Measurements from ENCODE around the gene SEC14L5.
A peak's percentile ranks its signal among the peaks of the same experiment; 100 is the strongest.

The SEC14L5 gene

GRCh38 chr16:4976611-4977145 lies 18.5 kb downstream of the SEC14L5 start:
- no peaks in the 10 kb centered on the region for H3K9me2 ChIP-seq (replicated peaks; ENCODE audit: control insufficient read depth, low read length)
- H3F3A ChIP-seq (ENCODE audit: control insufficient read depth, insufficient read depth), result no peaks in the 10 kb centered on the region
- H3K27ac ChIP-seq (ENCODE audit: low read depth, low read length), result no peak overlapping the region
- no peaks in the 10 kb centered on the region for H3K36me3 ChIP-seq (ENCODE audit: control insufficient read depth, low read length)
- 0 out of 2 replicates have a peak, but pooled peaks cover 4% of the 10 kb centered on the region for H3K27me3 ChIP-seq (ENCODE audit: control insufficient read depth, low read length)
- H3K9me3 ChIP-seq (ENCODE audit: control insufficient read depth, insufficient read depth, low read length), result no peaks in the 10 kb centered on the region
- peaks cover 17% of the 10 kb centered on the region for H3K4me1 ChIP-seq (ENCODE audit: control insufficient read depth, low read length)
- no peak for TF ChIP-seq EZH2phosphoT487 (IDR thresholded peaks at IDR 0.05; ENCODE audit: borderline replicate concordance, low read length)
- TF ChIP-seq, protein P1, sequence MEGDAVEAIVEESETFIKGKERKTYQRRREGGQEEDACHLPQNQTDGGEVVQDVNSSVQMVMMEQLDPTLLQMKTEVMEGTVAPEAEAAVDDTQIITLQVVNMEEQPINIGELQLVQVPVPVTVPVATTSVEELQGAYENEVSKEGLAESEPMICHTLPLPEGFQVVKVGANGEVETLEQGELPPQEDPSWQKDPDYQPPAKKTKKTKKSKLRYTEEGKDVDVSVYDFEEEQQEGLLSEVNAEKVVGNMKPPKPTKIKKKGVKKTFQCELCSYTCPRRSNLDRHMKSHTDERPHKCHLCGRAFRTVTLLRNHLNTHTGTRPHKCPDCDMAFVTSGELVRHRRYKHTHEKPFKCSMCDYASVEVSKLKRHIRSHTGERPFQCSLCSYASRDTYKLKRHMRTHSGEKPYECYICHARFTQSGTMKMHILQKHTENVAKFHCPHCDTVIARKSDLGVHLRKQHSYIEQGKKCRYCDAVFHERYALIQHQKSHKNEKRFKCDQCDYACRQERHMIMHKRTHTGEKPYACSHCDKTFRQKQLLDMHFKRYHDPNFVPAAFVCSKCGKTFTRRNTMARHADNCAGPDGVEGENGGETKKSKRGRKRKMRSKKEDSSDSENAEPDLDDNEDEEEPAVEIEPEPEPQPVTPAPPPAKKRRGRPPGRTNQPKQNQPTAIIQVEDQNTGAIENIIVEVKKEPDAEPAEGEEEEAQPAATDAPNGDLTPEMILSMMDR (IDR thresholded peaks at IDR 0.05; ENCODE audit: low read depth, low read length, poor library complexity, severe bottlenecking), result no peak
- H3K4me3 ChIP-seq (ENCODE audit: low read length), result no peak overlapping the region
- no peaks in the 10 kb centered on the region for H3K79me2 ChIP-seq (ENCODE audit: control insufficient read depth, low read length)
- 0 out of 2 replicates have a peak overlapping the region, but pooled peaks have one; percentile 27 for H3K4me2 ChIP-seq (ENCODE audit: low read length)
- no peaks in the 10 kb centered on the region for H4K20me1 ChIP-seq (ENCODE audit: control insufficient read depth, insufficient read depth, low read depth, low read length)

- Histone ChIP-seq H4K20me1 (ENCODE audit: control insufficient read depth, insufficient read depth, low read depth, low read length) (no peaks in the 10 kb centered on the region), H3K4me2 (ENCODE audit: low read length) (no peak overlapping the region), H3K4me1 (ENCODE audit: control insufficient read depth, low read length) (peaks cover 17% of the 10 kb centered on the region), H3K79me2 (ENCODE audit: control insufficient read depth, low read length) (no peaks in the 10 kb centered on the region), H3K27ac (ENCODE audit: low read depth, low read length) (no peak overlapping the region), H3F3A (ENCODE audit: control insufficient read depth, insufficient read depth) (no peaks in the 10 kb centered on the region), H3K27me3 (ENCODE audit: control insufficient read depth, low read length) (0 out of 2 replicates have a peak, but pooled peaks cover 4% of the 10 kb centered on the region), H3K4me3 (ENCODE audit: low read length) (no peak overlapping the region), H3K9me3 (ENCODE audit: control insufficient read depth, insufficient read depth, low read length) (no peaks in the 10 kb centered on the region), H3K9me2 (replicated peaks; ENCODE audit: control insufficient read depth, low read length) (no peaks in the 10 kb centered on the region), H3K36me3 (ENCODE audit: control insufficient read depth, low read length) (no peaks in the 10 kb centered on the region)
- TF ChIP-seq EZH2phosphoT487 (IDR thresholded peaks at IDR 0.05; ENCODE audit: borderline replicate concordance, low read length), result no peak
- TF ChIP-seq, protein P1 (IDR thresholded peaks at IDR 0.05; ENCODE audit: low read depth, low read length, poor library complexity, severe bottlenecking), result no peak
These were observed 21.0 kb downstream of the SEC14L5 start for GRCh38 chr16:4979164-4979563.

DNA sequence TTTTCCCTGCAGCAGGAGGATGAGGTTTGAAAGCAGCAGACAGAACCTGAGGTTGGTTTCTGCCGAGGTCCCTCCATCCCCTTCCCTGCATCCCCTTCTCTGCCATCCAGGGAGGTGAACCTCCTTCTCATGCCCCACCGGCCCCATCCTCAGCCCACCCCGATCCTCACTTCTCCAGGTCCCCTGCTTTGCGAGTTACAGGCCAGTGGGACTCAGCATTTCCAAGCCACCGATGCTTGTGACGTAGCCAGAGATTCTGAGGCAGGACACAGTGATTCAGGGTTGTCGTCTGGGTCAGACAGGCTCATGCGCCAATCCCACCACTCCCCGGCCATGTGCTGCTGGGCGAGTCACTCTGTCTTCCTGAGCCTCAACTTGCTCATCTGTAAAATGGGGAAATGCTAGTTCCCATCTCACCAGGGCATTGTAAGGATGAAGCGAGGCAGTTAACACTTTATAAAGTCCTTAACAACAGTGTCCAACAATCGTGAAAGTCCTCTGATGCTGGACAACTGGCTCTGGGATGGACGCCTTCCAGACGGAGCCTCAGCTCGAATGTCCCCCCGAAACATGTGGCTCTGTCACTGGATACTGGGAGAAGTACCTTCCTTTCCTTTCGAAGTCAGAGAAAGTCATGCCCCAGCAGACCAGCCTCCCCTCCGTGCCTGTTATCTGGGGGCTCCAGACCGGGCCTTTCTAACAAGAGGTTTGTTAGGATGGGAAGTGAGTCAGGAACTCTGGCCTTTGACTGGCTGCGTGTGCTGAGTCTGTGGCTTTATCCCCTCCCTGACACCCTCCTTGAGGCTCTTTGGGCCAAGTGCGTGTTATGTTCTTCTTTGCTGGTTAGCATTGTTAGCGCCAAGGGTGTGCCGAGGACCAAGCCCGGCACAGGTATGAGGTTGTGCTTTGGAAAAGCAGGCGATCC lies 21.9 kb downstream of the SEC14L5 start:
- TF ChIP-seq EZH2phosphoT487 (IDR thresholded peaks at IDR 0.05; ENCODE audit: borderline replicate concordance, low read length), result no peak
- TF ChIP-seq, protein P1 (IDR thresholded peaks at IDR 0.05; ENCODE audit: low read depth, low read length, poor library complexity, severe bottlenecking), result no peak
- Histone ChIP-seq H4K20me1 (ENCODE audit: control insufficient read depth, insufficient read depth, low read depth, low read length) (no peaks in the 10 kb centered on the region), H3F3A (ENCODE audit: control insufficient read depth, insufficient read depth) (no peaks in the 10 kb centered on the region), H3K9me2 (replicated peaks; ENCODE audit: control insufficient read depth, low read length) (no peaks in the 10 kb centered on the region), H3K4me2 (ENCODE audit: low read length) (no peak overlapping the region), H3K27me3 (ENCODE audit: control insufficient read depth, low read length) (0 out of 2 replicates have a peak, but pooled peaks cover 4% of the 10 kb centered on the region), H3K4me3 (ENCODE audit: low read length) (no peak overlapping the region), H3K36me3 (ENCODE audit: control insufficient read depth, low read length) (no peaks in the 10 kb centered on the region), H3K4me1 (ENCODE audit: control insufficient read depth, low read length) (peaks cover 17% of the 10 kb centered on the region), H3K9me3 (ENCODE audit: control insufficient read depth, insufficient read depth, low read length) (no peaks in the 10 kb centered on the region), H3K27ac (ENCODE audit: low read depth, low read length) (no peak overlapping the region), H3K79me2 (ENCODE audit: control insufficient read depth, low read length) (no peaks in the 10 kb centered on the region)

All from DOHH2 (cell line).